ENCODE measurements around the gene TCOF1.

DNA sequence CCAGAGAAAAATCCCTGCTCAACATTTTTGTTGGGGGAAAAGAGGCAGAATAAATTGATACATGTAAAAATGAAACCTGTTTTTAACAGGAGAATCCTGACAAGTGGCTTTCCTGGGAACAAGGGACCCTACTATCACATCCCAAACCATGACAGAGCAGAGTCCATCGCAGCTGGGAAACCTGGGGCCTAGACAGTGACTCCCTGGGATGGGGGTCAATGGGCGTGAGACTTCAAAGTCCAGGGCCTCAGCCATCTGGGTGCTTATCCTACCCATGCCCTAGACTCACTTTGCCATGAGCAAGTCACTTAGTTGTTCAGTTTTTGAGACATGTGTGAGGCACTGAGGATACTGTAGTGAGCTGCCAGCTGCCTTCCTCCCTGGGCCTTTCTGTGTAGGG, 5.7 kb downstream of the TCOF1 start:
- TF ChIP-seq, protein P1, sequence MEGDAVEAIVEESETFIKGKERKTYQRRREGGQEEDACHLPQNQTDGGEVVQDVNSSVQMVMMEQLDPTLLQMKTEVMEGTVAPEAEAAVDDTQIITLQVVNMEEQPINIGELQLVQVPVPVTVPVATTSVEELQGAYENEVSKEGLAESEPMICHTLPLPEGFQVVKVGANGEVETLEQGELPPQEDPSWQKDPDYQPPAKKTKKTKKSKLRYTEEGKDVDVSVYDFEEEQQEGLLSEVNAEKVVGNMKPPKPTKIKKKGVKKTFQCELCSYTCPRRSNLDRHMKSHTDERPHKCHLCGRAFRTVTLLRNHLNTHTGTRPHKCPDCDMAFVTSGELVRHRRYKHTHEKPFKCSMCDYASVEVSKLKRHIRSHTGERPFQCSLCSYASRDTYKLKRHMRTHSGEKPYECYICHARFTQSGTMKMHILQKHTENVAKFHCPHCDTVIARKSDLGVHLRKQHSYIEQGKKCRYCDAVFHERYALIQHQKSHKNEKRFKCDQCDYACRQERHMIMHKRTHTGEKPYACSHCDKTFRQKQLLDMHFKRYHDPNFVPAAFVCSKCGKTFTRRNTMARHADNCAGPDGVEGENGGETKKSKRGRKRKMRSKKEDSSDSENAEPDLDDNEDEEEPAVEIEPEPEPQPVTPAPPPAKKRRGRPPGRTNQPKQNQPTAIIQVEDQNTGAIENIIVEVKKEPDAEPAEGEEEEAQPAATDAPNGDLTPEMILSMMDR (conservative IDR thresholded peaks at IDR 0.05; ENCODE audit: low read depth in 2 of 2) = no peak
- no peak for TF ChIP-seq POLR2AphosphoS5 (IDR thresholded peaks at IDR 0.05; ENCODE audit: low read depth)
- TF ChIP-seq EZH2 (IDR thresholded peaks at IDR 0.05; ENCODE audit: low read depth, unreplicated experiment) = no peak
- TF ChIP-seq, protein P2, sequence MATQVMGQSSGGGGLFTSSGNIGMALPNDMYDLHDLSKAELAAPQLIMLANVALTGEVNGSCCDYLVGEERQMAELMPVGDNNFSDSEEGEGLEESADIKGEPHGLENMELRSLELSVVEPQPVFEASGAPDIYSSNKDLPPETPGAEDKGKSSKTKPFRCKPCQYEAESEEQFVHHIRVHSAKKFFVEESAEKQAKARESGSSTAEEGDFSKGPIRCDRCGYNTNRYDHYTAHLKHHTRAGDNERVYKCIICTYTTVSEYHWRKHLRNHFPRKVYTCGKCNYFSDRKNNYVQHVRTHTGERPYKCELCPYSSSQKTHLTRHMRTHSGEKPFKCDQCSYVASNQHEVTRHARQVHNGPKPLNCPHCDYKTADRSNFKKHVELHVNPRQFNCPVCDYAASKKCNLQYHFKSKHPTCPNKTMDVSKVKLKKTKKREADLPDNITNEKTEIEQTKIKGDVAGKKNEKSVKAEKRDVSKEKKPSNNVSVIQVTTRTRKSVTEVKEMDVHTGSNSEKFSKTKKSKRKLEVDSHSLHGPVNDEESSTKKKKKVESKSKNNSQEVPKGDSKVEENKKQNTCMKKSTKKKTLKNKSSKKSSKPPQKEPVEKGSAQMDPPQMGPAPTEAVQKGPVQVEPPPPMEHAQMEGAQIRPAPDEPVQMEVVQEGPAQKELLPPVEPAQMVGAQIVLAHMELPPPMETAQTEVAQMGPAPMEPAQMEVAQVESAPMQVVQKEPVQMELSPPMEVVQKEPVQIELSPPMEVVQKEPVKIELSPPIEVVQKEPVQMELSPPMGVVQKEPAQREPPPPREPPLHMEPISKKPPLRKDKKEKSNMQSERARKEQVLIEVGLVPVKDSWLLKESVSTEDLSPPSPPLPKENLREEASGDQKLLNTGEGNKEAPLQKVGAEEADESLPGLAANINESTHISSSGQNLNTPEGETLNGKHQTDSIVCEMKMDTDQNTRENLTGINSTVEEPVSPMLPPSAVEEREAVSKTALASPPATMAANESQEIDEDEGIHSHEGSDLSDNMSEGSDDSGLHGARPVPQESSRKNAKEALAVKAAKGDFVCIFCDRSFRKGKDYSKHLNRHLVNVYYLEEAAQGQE (IDR thresholded peaks at IDR 0.05; ENCODE audit: unreplicated experiment) = no peak
- TF ChIP-seq, protein P3, sequence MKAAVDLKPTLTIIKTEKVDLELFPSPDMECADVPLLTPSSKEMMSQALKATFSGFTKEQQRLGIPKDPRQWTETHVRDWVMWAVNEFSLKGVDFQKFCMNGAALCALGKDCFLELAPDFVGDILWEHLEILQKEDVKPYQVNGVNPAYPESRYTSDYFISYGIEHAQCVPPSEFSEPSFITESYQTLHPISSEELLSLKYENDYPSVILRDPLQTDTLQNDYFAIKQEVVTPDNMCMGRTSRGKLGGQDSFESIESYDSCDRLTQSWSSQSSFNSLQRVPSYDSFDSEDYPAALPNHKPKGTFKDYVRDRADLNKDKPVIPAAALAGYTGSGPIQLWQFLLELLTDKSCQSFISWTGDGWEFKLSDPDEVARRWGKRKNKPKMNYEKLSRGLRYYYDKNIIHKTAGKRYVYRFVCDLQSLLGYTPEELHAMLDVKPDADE (IDR thresholded peaks at IDR 0.05) = no peak
- TF ChIP-seq EZH2phosphoT487 (IDR thresholded peaks at IDR 0.05; ENCODE audit: unreplicated experiment) = no peak
- no peak for TF ChIP-seq JUNB (IDR thresholded peaks at IDR 0.05; ENCODE audit: unreplicated experiment)
- TF ChIP-seq CREB1 (CRISPR knock-in tag; IDR thresholded peaks at IDR 0.05; ENCODE audit: low read depth) = no peak

Measured in GM23338 (cell line).